ENCODE data around the gene PDE8B. TPM values are rescaled to one million over a fixed set of nuclear protein-coding genes. Genes with fewer than 3 reads are reported as not detected.

The PDE8B gene
- total RNA-seq, 2 experiments from 2014 or later: 0.05 TPM; not detected in 1

DNA sequence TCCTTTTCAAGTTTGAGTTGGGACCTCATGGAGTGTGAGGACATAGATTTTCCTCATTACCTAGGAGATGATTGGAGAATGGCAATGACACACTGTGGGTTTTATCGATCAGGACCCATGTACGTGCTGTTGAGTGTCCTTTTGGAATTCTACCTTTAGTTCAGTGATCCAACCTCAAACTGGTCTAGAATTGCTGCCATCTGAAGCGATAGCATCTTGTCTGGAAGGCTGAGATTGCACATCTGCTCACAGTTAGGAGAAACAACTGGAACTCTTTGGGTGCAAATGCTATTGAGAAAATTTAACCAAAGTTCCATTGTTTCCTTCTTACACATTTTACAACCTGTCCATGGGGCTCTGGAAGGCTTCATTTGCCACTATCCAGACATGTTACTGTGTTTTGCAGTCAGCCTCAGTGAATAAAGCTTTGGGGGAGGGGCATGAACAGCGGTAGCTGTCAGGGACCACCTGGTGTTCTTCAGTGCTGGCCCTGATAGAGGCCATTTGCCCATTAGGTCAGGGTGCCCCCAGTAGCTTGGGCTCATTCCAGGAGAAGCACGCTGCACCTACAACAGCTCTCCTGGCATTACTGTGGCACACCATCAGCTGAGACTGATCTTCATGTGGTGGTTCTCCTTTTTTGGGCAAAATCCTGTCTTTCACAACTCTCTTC lies 123.1 kb downstream of the PDE8B start:
- Mint-ChIP-seq H3K4me1 (peaks cover 12% of the 10 kb centered on the region), H3K27me3 (peaks cover 26% of the 10 kb centered on the region), H3K4me3 (no peak overlapping the region), H3K27ac (no peak overlapping the region), H3K36me3 (ENCODE audit: low read depth) (no peaks in the 10 kb centered on the region), H3K9me3 (no peaks in the 10 kb centered on the region)
- ChIA-PET POLR2A (no interaction called here), CTCF (no interaction called here)
- no peak for DNase-seq

GRCh38 chr5:77337246-77337645 lies 126.8 kb downstream of the PDE8B start:
- H3K36me3 Mint-ChIP-seq (ENCODE audit: low read depth): no peaks in the 10 kb centered on the region
- ChIA-PET POLR2A (no interaction called here), CTCF (no interaction called here)
- no peak overlapping the region for H3K4me3 Mint-ChIP-seq
- H3K4me1 Mint-ChIP-seq: no peaks in the 10 kb centered on the region
- no peak overlapping the region for H3K27ac Mint-ChIP-seq
- no peaks in the 10 kb centered on the region for H3K9me3 Mint-ChIP-seq
- DNase-seq: no peak
- H3K27me3 Mint-ChIP-seq: peaks cover 21% of the 10 kb centered on the region

DNA sequence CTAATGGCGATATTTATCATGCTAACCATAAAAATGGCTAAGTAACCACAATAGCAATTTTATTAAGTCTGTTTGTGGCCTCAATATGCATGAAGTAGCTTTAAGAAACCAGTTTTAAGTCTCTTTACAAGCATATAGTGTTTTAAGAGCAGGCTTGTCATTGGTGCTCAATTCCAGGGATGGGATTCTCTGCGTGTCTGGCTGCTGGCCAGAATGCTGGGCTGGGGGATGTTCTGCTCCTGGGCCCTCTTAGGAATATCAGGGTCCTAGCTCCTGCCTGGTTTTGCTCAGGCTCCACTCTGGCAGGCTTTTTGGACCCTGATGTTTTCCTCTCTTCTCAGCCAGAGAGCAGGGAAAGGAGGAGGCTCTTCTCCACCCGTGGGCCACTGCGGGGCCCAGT lies 127.2 kb downstream of the PDE8B start:
- Mint-ChIP-seq H3K4me1 (no peaks in the 10 kb centered on the region), H3K27me3 (peaks cover 21% of the 10 kb centered on the region), H3K4me3 (no peak overlapping the region), H3K27ac (no peak overlapping the region), H3K36me3 (ENCODE audit: low read depth) (no peaks in the 10 kb centered on the region), H3K9me3 (no peaks in the 10 kb centered on the region)
- no peak for DNase-seq
- ChIA-PET POLR2A (no interaction called here), CTCF (no interaction called here)

- ChIA-PET CTCF (no interaction called here), POLR2A (no interaction called here)
- Mint-ChIP-seq H3K9me3 (no peaks in the 10 kb centered on the region), H3K27ac (no peak overlapping the region), H3K4me3 (no peak overlapping the region), H3K27me3 (peaks cover 15% of the 10 kb centered on the region), H3K4me1 (no peaks in the 10 kb centered on the region), H3K36me3 (ENCODE audit: low read depth) (no peaks in the 10 kb centered on the region)
- DNase-seq: no peak
These were observed 128.9 kb downstream of the PDE8B start for GRCh38 chr5:77339337-77339890.

GRCh38 chr5:77343165-77343564 lies 132.7 kb downstream of the PDE8B start:
- ChIA-PET CTCF (no interaction called here), POLR2A (no interaction called here)
- Mint-ChIP-seq H3K9me3 (no peaks in the 10 kb centered on the region), H3K27me3 (peaks cover 14% of the 10 kb centered on the region), H3K36me3 (ENCODE audit: low read depth) (no peaks in the 10 kb centered on the region), H3K4me3 (no peak overlapping the region), H3K4me1 (no peaks in the 10 kb centered on the region), H3K27ac (no peak overlapping the region)
- no peak for DNase-seq

DNA sequence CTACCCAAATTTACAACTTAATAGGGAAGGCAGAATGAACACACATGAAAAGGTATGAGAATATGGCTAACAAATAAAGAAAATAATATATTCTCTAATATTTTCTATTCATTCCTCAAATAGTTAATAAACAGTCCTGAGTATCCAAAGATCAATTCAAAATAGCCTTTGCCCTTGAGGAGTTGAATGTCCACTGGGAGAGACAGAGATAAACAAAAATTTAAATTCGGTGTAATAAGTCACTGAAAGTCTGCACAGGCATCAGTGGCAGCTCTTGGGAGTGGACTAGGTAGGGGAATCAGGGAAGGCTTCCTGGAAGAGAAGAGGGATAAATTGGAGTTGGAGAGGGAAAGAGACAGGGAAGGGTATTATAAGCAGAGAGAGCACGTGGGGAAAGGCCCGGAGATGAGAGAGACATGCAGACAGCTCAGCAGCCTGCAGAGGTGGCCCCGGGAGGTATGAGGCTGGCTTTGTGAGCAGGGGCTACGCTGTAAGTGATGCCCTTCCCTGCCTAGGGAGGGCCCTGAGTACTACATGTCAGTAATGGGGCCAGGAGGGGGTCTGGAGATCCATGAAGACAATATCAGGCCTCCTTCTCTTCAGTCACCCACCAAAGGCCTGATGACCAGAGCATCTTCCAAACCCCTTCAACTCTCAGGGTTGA lies 137.1 kb downstream of the PDE8B start:
- no peaks in the 10 kb centered on the region for H3K4me1 Mint-ChIP-seq
- H3K4me3 Mint-ChIP-seq: no peak overlapping the region
- no peak for DNase-seq
- H3K36me3 Mint-ChIP-seq (ENCODE audit: low read depth): no peaks in the 10 kb centered on the region
- ChIA-PET POLR2A (no interaction called here), CTCF (no interaction called here)
- no peak overlapping the region for H3K27ac Mint-ChIP-seq
- H3K27me3 Mint-ChIP-seq: peaks cover 12% of the 10 kb centered on the region
- H3K9me3 Mint-ChIP-seq: no peaks in the 10 kb centered on the region

DNA sequence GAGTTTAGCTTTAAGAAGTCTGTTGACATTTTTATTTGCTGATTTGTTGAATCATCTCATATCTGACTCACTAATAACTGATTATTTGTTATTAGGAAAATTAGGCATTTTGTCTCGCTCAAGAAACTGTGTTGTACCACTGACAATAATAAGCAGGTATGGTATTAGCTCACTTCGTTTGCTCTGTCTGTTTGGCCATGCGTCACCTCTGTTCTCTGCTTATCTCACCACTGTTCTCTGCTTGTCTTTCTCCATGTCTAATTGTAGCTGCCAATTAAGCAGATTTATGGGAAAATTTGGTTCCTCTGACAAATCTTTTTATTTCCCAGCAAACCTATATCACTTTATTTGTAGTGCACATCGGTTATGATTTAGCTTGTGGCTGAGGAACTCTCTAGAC lies 142.8 kb downstream of the PDE8B start:
- Mint-ChIP-seq H3K36me3 (ENCODE audit: low read depth) (no peaks in the 10 kb centered on the region), H3K9me3 (no peaks in the 10 kb centered on the region), H3K27me3 (peaks cover 19% of the 10 kb centered on the region), H3K27ac (no peak overlapping the region), H3K4me1 (peaks cover 14% of the 10 kb centered on the region), H3K4me3 (no peak overlapping the region)
- DNase-seq: no peak
- CTCF ChIA-PET: no interaction called here
- POLR2A ChIA-PET: no interaction called here

DNA sequence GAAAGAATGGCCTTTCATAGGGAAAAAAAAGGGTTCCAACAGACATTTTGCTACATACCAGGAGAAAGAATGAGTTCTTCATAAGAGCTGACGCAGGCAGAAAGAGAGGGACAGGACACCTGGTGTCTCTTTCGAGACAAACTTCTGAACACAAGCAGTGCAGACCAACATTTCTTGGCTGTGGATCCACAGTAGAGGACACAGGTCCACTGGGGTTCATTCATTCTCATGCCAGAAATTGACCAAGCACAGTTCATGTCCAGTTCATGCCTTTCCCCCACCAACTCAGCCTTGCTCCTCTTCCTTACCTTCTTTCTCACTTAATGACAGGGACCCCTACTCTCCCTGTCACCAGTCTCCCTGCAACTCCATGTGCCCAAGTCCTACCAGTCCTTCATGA lies 144.0 kb downstream of the PDE8B start:
- no peak overlapping the region for H3K27ac Mint-ChIP-seq
- DNase-seq: no peak
- ChIA-PET CTCF (no interaction called here), POLR2A (no interaction called here)
- no peaks in the 10 kb centered on the region for H3K9me3 Mint-ChIP-seq
- H3K4me3 Mint-ChIP-seq: no peak overlapping the region
- peaks cover 19% of the 10 kb centered on the region for H3K27me3 Mint-ChIP-seq
- H3K36me3 Mint-ChIP-seq (ENCODE audit: low read depth): no peaks in the 10 kb centered on the region
- H3K4me1 Mint-ChIP-seq: peaks cover 14% of the 10 kb centered on the region

- CTCF ChIA-PET: no interaction called here
- Mint-ChIP-seq H3K4me3 (no peak overlapping the region), H3K27ac (no peak overlapping the region), H3K27me3 (peaks cover 17% of the 10 kb centered on the region), H3K9me3 (no peaks in the 10 kb centered on the region), H3K4me1 (peaks cover 14% of the 10 kb centered on the region), H3K36me3 (ENCODE audit: low read depth) (no peaks in the 10 kb centered on the region)
- POLR2A ChIA-PET: no interaction called here
- DNase-seq: no peak
These were observed 144.6 kb downstream of the PDE8B start for GRCh38 chr5:77355080-77355479.

DNA sequence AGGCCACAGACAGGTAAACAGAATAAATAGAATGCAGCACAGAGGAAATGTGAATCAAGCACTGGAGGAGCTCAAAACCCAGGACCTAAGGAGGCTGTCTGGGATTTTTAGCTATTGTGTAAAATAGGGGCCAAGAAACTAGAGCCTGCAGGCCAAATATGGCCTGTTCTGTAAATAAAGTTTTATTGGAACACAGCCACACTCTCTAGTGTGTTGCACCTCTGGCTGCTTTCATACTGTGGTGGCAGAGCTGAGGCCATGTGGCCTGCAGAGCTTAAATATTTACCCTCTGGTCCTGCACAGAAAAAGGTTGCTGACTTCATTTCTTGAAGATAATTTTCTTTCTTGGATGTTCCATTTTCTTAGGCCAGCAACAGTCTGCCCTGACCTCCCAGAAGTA lies 145.3 kb downstream of the PDE8B start:
- H3K4me1 Mint-ChIP-seq: peaks cover 14% of the 10 kb centered on the region
- DNase-seq: no peak
- H3K27ac Mint-ChIP-seq: no peak overlapping the region
- ChIA-PET CTCF (no interaction called here), POLR2A (interaction anchor here (2.6 kb wide), 1 partner anchor 24 kb away, joined by 11 read pairs; no protein-coding TSS in a partner anchor)
- peaks cover 16% of the 10 kb centered on the region for H3K27me3 Mint-ChIP-seq
- no peak overlapping the region for H3K4me3 Mint-ChIP-seq
- no peaks in the 10 kb centered on the region for H3K9me3 Mint-ChIP-seq
- H3K36me3 Mint-ChIP-seq (ENCODE audit: low read depth): no peaks in the 10 kb centered on the region

- ChIA-PET CTCF (interaction anchor here (1.1 kb wide), 1 partner anchor 22 kb away, joined by 4 read pairs; no protein-coding TSS in a partner anchor), POLR2A (interaction anchor here (0.9 to 2.6 kb wide), 2 partner anchors 23 to 28 kb away, joined by 3 to 11 read pairs; no protein-coding TSS in a partner anchor)
- H3K4me1 Mint-ChIP-seq: peaks cover 14% of the 10 kb centered on the region
- no peak overlapping the region for H3K27ac Mint-ChIP-seq
- peaks cover 11% of the 10 kb centered on the region for H3K27me3 Mint-ChIP-seq
- no peak overlapping the region for H3K4me3 Mint-ChIP-seq
- DNase-seq: peak; percentile 22
- no peaks in the 10 kb centered on the region for H3K9me3 Mint-ChIP-seq
- no peaks in the 10 kb centered on the region for H3K36me3 Mint-ChIP-seq (ENCODE audit: low read depth)
These were observed 146.3 kb downstream of the PDE8B start for GRCh38 chr5:77356740-77357139.

DNA sequence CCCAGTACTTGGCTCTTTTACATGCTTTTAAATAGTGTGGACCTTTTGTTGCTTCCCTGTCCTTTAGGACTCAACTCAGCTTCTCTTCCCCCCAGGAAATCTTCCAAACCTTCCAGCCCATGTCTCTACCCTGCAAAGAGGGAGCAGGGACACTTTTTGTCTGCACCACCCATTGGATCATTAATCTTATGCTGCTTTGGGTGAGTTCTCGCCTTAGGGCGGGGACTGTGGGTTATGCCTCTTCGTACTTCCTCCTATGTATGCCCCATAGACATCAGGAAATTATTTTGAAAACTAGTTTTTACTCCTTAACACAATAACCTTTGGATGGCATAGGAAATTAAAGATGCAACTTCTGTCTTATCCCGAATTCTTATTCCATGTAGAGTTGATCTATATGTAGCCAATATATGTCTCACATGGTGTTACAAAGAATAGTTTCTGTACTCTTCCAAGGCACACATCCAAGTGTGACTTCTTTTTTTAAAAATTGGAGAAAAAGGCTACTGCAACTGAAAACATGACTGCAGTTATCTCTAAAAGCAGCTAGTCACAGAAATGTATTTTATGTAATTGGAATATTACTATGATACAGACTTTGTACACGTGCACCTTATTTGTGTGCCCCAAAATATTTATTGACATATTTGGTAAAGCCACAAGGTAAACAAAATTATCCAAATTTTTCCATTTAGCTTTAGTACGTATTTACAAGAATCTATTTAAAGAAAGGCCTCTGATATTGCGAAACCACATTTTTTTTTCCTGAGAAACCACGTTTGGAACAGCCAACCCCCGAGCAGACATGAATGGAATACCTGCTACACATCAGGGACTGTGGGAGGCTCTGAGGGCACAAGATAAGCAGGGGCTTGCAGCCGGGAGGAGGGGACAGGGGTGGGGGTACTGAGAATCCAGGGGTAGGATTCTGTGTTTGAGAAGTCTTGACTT lies 148.1 kb downstream of the PDE8B start:
- DNase-seq: no peak
- Mint-ChIP-seq H3K4me3 (no peak overlapping the region), H3K9me3 (no peaks in the 10 kb centered on the region), H3K27me3 (peaks cover 11% of the 10 kb centered on the region), H3K4me1 (peaks cover 14% of the 10 kb centered on the region), H3K27ac (no peak overlapping the region), H3K36me3 (ENCODE audit: low read depth) (no peaks in the 10 kb centered on the region)
- ChIA-PET POLR2A (no interaction called here), CTCF (no interaction called here)

- POLR2A ChIA-PET: no interaction called here
These were observed 148.8 kb downstream of the PDE8B start for GRCh38 chr5:77359231-77359630.

More at GRCh38 chr5:77359231-77359630, 148.8 kb downstream of the PDE8B start:
- Mint-ChIP-seq H3K4me3 (no peak overlapping the region), H3K36me3 (ENCODE audit: low read depth) (no peaks in the 10 kb centered on the region), H3K4me1 (peaks cover 14% of the 10 kb centered on the region), H3K27me3 (peaks cover 8% of the 10 kb centered on the region), H3K9me3 (no peaks in the 10 kb centered on the region), H3K27ac (no peak overlapping the region)
- no peak for DNase-seq
- CTCF ChIA-PET: no interaction called here

Data from activated CD4-positive, alpha-beta memory T cell treated with anti-CD3 and anti-CD28 coated beads, Interleukin-2, amount 10 ng/mL, durations not matched to agents 7 days and 5 days (primary cell).